ENCODE measurements around the gene CMKLR1.

CMKLR1 gene

DNA sequence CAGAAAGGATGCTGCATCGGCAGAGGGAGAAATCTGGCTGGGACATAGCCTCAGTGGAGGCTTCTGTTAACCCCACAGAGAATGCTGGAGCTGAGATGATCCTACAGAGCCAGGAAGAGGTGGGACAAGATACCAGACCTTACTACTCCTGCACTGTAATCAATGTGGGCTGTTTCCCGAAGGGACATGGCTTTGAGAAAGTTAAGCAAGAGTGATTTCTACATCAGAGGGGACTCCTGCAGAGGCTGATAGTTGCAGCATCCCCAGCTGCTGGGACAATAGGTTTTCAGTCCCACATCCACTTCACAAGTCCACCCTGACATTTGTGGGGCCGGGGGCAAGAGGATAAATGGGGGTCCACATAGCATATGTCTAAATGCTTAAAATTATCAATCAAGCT is 22.5 kb upstream of the CMKLR1 start:
- DNase-seq = no peak

DNA sequence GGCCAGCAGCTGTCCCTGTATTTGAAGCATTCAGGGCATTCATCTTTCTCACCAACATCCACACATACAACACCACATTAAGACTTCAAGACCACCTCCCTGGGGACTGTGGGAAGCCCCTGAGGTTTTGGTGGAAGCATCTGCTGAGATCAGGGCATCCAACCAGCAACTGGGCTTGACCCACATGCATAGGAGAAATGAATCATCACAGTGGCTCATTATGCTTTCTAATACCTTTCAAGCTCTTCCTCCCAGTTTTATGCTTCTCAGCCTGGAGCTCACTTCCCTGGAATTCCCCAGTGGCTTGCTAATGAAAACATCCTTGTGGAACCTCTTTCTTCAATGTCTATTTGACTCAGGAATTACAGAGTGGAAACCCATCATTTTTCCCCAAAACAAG is 21.4 kb upstream of the CMKLR1 start:
- peak; percentile 44 for DNase-seq

DNA sequence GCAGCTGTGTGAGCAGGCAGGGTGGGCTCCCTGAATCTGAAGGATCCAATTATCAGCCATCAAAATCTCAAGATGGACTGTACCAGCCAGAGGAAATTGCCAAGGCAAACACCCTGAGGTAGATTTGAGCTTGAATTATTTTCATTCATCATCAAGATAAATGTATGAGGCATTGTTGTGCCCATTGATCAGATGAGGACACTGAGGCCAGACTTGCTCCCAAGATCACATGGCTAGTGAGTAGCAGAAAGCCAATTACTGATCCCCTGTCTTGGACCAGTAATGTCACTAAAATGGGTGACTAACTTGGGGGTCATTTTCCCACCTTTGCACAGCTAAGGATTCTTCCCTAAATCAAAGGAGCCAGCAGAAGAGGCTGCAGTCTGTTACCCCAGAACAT is 20.9 kb upstream of the CMKLR1 start:
- no peak for DNase-seq

DNA sequence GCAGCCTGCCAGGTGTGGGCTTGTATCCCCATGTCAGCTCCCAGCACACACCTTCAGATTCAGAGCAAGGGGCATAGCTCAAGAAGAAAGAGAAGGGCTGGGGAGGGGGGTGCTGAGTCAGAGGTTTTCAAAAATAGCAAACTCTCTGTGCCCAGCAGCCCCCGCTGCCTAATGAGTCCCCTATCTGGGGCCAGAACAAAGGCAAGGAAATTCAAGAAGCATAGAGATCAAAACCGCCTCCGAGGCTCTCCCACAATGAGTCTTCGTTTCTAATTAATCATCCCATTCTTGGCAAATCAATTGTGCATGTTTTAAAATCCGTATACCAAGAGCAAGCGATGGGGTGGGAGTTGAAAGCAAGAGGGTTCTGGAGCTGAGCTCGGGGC is 19.5 kb upstream of the CMKLR1 start:
- DNase-seq = peak; percentile 61

DNA sequence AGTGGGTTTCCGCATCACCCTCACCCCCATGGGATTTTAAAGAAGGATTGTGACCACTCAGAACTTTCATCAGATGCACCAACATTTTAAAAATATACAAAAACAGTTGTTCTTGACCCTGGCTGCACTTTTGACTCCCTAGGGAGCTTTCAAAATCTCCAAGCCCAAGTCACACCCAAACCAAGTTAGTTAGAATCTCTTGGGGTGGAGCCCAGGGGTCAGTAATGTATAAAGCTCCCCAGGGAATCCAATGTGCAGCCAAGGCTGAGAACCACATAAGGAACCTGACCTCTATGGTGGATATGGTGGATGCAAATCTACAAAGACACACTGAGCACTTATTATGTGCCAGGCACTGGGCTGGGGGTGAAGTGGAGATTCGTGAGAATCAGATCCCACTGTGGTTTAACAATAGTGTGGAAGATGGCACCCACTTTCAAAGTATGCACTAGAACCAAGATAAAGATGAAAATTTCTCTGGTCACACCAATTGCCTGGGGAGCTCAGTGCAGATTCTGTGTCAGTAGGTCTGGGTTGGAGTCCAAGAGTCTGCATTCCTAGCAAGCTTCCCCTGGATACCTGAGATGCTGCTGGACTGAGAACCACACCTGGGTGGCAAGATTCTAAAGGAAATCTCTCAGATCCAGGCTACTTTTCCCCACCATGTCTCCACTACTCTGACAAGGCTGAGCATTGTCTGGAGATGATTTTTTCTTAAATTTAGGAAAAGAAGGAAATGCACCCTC is 18.9 kb upstream of the CMKLR1 start:
- DNase-seq = no peak

DNA sequence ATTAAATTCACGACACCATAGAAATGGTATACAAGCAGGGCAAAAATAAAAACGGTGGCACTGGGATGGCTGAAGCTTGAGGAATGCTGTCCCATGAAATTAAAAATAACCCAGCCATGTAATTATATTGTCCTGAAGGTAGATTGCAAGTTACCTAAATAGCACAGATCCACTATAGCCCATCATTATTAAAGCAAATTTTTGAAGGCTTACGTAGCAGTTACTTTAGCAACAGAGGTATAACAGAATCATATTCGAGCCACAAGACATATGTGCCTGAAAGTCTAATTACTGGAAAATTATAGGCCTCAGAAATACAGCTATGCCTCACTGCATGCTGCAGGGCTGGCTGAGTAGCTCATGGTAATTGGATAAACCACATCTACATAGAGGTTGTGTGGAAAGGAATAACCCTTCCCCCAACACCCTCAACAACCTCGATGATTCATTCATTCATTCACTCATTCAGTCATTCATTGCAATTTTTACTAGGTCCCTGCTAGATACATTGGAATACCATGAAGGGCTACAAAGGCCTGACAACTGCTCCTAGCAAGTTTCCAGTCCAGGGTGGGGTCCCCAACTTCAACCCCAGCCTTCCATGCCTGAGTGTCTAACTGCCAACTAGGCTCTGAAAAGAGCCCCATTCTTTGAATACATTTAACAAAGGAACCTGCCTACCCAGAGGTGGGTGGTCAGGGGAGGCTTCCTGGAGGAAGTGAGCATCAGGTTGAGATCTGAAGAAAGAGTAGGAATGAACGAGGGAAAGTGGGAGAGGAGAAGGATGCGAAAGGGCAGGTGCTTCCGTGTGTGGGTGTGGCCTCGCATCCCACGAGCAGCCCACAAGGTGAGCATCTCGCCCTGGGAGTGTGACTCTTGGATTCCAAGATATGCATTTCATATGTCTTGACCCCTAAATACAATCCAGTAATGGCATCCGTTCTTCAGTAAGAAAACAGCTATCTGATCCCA is 18.0 kb upstream of the CMKLR1 start:
- no peak for DNase-seq

DNA sequence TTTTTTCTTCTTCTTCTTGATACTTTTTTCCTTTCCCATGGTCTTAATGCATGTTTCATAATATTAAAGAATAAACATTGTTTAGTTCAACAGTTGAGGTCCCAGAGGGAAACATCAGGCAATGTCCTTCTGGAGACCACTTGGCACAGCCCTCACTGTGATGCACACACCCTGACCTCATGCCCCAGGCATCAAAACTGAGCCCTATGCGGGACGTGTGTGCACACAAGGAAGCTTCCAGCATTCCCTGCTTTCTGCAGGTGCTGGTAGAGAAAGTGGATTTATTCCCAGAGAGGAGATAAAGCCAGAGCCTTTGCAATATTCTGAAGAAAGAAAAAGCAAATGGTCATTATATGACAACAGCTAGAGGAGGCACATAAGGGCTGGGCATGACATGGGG is 16.0 kb upstream of the CMKLR1 start:
- no peak for DNase-seq

DNA sequence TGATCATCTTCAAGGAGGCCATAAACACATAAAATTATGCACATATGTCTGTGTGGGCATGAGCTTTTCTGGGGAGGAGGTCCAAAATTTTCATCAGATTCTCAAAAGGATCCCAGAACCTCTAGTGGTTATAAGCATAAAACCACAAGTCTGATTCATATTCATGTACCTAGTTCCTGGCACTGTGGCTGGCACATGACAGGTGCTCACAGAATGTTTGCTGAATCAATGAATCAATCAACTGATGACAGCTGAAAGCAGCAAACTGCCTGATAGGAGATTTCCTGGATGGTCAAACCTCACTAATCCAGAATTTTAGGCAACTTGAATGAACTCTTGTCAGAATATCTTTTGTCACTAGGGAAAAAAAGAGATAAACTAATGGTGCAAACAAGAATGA is 13.5 kb upstream of the CMKLR1 start:
- DNase-seq = no peak

DNA sequence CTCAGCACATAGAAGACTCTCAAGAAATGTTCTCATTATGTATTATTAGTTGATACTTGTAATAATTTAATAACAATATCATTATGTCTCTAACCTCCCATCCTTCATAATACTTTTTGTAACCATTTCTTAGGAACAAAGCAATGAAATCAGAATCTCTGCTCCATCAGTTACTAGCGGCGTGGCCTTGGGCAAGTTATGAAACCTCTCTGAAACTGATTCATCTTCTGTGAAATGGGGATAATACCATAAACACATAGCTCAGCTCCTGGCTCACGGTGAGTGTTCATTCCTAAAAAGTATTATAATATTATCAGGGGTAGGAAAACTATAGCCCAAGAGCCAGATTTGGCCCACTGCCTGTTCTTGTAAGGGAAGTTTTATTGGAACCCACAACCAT is 11.4 kb upstream of the CMKLR1 start:
- DNase-seq = no peak

DNA sequence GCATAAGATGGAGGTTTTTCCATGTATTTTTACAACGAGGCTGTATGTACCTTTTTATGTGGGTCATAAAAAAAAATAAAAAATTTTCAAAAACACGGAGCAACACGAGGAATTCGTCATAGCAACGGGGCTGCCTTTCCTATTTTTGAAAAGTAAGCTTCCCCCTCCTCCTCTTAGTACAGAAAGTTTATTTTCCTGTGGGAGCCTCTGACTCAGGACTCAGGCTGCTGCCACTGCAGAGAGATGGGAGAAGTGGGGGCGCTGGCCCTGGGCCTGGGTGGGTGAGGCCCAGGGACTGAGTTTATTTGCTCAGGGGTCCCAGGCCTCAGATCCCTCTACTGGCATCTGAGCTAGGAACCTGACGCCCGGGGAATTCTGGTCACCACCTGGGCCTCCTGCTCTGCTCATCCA is 10.2 kb upstream of the CMKLR1 start:
- no peak for DNase-seq

DNA sequence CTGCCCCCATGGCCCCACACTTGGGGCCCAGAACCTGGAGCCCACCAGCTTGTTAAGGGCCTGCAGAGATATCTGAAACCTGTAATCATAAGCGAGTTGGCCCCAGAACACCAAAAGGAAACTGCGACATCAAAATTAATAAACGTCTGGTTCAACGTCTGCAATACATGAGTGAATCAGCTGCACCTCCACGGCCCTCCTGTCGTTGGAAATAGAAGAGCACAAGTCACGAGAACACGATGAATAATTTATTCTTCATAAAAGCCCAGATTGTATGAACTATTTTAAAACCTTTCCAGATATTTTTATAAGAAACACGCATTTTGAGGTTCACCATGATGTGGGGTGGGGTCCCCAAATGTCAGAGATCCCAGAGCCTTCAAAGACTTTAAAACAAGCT is 9.7 kb upstream of the CMKLR1 start:
- DNase-seq = no peak

DNA sequence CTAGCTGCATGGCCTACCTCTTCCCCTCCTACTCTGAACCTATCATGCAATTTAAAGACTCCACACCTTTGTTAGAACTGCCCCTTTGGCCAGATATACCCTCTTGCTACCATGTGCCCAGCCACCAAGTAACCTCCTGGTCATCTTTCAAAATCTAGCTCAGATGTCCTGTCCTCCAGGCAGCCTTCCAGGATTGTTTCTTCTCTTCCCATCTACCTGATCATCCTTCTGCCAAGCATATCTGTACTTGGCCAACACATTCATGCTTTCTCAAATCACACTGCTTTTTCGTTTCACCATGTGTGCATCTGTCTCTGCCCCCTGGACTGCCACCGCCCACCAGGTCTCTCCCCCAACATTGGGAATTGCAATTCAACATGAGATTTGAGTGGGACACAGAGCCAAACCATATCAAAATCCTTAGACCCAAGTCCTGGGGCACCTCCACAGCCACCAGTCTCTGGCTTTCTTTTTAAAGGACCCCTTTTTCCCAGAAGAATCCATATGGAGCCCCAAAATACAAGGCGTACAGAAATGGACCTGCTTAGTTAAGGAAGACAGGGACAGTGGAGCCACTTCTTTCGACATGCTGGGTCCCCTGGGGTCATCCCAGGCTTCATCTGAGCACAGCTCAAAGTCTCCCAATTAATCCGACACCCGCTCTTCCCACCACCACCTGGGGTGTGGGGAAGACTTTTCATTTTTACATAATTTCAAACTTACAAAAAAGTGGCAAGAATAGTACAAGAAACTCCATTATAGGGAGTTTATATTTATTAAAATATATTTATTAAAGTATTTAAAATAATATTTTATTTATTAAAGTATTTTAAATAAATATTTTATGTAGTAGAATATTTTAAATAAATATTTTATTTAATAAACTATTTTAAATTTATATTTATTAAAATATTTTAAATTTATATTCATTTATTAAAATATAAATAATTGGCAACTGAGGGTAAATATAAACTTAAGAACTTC is 7.9 kb upstream of the CMKLR1 start:
- DNase-seq = no peak

DNA sequence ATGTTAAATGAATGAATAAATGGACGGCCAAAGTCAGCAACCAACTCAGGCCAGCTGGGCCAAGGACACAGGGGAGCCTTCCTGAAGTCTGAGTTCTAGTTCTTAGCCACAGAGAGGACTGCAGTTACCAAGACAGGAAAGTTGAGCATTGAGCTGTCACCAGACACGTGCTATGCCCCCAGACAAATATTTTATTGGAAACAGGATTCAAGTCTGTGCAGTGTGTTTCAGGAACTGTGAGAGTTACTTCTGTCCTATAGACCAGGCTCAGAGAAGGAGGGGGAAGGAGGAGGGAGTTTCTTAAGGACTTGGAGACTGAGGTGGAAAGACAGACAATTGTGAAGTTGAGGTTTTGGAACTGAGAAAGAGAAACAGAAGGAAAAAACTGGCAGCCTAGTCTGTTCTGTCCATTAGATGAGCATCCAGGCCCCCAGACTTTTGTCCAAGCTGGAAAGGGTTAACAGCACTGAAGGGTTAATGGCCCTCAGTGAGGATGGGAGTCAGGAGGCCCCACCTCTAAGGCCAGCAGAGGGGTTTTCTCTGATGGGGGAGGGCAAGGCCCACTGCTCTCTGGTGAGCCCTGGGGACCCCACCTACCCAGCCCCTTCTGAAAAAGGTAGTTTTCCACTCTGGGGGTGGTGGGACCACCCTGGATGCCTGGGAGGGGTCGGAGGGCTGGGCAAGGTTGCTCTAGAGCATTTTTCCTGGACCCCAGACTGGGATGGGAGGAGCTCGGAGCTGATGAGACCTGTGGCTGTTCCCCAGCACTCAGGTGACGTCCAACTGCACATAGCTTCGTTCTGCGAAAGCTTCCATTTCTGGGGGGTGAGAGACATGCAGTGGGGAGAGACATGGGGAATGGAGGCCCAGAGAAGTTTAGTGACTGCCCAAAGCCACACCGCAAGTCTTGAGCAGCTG is 6.9 kb upstream of the CMKLR1 start:
- DNase-seq = no peak

DNA sequence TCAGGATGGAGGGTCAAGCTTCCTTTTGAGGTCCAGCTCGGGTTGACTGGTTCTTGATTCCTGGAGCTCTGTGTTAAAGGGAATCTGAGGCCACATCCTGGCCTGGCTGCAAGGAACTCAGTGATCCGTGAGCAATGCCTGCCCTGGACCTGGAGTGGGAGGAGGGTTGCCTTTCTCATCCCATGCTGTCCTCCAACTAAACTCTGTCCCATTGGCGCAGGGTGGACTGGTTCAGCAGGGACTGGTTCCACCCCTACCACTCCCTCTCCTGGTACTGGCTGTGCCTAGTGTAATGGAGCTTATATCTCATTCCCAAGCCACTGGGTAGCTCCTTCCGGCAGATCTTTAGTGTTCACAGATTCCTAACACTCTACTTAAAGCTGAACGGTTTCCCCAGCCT is 3.9 kb upstream of the CMKLR1 start:
- DNase-seq = no peak

DNA sequence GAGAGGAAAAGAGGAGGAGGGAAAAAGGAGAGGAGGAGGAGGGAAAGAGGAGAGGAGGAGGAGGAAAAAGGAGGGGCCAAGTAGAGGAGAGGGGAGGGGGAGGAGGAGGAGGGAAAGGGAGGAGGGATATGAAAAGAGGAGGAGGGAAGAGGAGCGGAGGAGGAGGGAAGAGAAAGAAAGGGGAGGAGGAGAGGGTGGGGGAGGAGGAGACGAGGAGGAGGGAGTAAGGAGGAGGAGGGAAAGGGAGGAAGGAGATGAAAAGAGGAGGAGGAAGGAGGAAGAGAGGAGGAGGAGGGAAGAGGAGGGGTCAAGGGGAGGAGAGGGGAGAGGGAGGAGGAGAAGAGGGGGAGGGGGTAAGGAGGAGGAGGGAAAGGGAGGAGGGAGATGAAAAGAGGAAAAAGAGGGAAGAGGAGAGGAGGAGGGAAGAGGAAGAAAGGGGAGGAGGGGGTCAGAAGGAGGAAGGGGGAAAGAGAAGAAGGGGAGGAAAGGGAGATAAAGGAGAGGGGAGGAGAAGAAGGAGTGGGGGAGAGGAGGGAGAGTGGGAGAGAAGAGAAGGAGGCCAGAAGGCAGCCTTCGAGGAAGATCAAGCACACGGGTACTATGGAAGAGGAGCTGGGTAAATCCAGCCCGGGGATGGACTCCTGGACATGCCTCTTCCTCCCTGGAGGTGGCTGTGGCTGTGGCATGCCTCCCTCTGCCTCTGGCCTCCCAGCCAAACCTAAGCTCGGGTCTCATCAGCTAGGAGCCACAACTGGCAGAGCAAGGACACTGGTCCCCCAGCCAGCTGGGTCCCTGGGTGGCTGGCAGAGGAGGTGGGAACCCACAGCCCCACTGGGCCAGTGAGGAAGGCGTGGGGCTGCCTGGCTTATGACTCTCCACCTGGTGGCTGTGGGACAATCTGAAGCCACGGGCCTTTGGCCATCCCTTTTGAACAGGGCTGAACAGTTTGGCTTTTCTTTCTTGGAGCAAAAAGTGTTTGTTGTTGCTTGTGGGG is 3.0 kb upstream of the CMKLR1 start:
- DNase-seq = no peak

DNA sequence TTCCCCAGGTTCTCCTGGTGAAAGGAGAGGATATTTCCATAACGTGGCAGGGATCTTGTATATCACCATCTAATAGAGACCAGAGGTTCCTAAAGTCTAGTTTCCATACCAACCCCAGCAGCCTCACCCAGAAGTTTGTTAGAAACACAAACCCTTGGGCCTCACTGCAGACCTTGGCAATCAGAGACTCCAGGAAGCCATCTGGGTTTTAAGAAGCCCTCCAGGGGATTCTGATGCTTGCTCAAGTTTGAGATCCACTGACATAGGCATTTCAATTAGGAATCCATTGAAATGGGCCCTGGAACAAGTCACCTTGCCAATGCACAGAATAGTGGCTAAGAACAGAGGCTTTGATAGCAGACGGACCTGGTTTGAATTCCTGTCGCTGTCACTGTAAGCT is 2.2 kb upstream of the CMKLR1 start:
- DNase-seq = no peak

DNA sequence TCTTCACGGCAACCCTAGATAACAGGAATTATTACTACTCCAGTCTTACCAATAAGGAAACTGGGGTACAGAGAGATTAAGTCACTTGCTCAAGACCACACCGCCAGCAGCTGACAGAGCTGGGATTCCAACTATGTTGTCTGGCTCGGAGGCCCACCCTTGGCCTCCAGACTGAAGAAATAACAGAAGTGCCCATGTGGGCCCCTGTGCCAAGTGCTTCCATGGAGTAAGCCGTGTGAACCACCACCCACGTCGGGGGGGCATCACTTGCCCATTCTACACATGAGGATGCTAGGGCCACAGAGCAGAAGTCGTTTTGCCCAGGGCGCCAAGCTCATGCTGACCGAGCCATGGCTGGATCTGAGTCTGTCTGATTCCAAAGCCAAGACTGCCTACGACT is 926 bp upstream of the CMKLR1 start:
- no peak for DNase-seq

DNA sequence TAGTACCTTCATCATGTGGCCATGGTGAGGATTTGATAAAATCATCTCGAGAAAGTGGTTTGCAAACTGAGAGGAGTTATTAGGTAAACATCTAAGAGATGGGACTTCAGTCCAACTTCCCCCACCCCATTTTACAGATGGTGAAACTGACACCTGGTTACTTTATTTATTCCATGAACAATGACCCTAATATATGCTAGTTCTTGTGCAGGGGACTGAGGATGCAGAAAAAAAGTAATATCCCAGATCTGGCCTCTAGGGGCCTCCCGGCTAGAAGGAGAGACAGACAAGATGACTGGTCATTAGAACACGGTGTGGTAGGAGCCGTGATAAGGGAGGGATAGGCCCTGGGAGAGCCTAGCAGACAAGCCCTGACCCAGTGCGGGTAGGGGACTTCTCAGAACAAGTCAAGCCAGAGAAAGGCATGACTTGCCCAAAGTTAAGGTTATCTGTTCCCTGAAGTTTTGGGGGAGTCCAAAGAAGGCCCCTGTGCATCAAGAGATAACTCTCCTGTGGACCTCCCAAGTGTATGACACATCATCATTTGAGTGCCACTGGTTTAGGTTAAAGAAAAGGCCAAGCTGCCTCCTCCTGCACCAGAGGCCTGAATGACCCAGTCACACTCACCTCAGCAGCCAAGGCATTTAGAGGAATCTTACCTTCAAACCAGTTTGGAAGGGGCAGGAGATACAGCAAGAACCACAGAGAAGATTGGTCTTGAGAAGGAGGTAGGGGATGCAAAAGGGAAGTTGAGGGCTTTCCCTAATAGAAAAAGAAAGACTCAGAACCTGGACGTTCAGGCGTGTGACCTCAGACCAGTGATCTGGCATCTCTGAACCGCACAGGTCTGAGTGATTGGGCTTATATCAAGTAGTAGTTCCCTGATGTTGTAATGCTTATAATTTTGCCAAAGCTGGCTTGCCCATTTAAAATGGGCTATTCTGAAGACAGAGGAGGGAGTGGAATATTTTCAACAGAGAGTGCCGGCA is 1.6 kb downstream of the CMKLR1 start:
- DNase-seq = no peak

Measured in retina (tissue), 1 donor.